Naive B cell (primary cell): ENCODE data around the gene HDAC8. TPM values are rescaled to one million over a fixed set of nuclear protein-coding genes. Genes with fewer than 3 reads are reported as not detected.

Experiments used
- ATAC-seq, 2 donors: fragments of 150-1000 bp; cut with Tn5 transposase; 2 replicates each; pipeline ENCODE4 v1.10.0; 2021; ENCODE audit warnings: low read depth in 2 of 2, mild to moderate bottlenecking in 2 of 2, moderate library complexity in 2 of 2
- DNase-seq: peaks from one replicate; pipeline ENCODE4 v3.0.0; 2022
- H3K27ac Mint-ChIP-seq, 6 donors: one replicate each; pipeline ENCODE4 v1.8.0; 2020 to 2022; ENCODE audit warnings: mild to moderate bottlenecking in 6 of 6, mixed read lengths in 6 of 6, moderate library complexity in 5 of 6, inconsistent platforms in 2 of 6
- H3K27me3 Mint-ChIP-seq, 3 donors: one replicate each; pipeline ENCODE4 v1.8.0; 2021 to 2022; ENCODE audit warnings: mixed read lengths in 3 of 3, mild to moderate bottlenecking in 1 of 3
- H3K36me3 Mint-ChIP-seq, 2 donors: one replicate each; pipeline ENCODE4 v1.8.0; 2020 to 2022; ENCODE audit warnings: mixed read lengths in 2 of 2, inconsistent platforms in 1 of 2, mild to moderate bottlenecking in 1 of 2
- H3K4me1 Mint-ChIP-seq, 3 donors: one replicate each; pipeline ENCODE4 v1.8.0; 2020 to 2022; ENCODE audit warnings: mixed read lengths in 3 of 3, inconsistent platforms in 1 of 3, mild to moderate bottlenecking in 1 of 3, moderate library complexity in 1 of 3
- H3K4me3 Mint-ChIP-seq, 8 donors: one replicate each; pipeline ENCODE4 v1.8.0; 2020 to 2022; ENCODE audit warnings: mild to moderate bottlenecking in 8 of 8, mixed read lengths in 8 of 8, moderate library complexity in 8 of 8, inconsistent platforms in 2 of 8
- H3K9me3 Mint-ChIP-seq, 7 donors: one replicate each; pipeline ENCODE4 v1.8.0; 2020 to 2022; ENCODE audit warnings: mixed read lengths in 7 of 7, mild to moderate bottlenecking in 5 of 7, inconsistent platforms in 2 of 7, moderate library complexity in 1 of 7
- polyA plus RNA-seq, 6 donors: library from polyadenylated mRNA; unstranded; fragments of 300-500 nt; fragmentation: Illumina TruSeq; gene quantifications; one replicate each; pipeline ENCODE4 v1.2.3, GENCODE V29; 2021; ENCODE audit warnings: low read depth in 6 of 6

Gene HDAC8
- polyA plus RNA-seq, 6 donors from 2014 or later: 15.9 to 32.6 (median 18.7) TPM

DNA sequence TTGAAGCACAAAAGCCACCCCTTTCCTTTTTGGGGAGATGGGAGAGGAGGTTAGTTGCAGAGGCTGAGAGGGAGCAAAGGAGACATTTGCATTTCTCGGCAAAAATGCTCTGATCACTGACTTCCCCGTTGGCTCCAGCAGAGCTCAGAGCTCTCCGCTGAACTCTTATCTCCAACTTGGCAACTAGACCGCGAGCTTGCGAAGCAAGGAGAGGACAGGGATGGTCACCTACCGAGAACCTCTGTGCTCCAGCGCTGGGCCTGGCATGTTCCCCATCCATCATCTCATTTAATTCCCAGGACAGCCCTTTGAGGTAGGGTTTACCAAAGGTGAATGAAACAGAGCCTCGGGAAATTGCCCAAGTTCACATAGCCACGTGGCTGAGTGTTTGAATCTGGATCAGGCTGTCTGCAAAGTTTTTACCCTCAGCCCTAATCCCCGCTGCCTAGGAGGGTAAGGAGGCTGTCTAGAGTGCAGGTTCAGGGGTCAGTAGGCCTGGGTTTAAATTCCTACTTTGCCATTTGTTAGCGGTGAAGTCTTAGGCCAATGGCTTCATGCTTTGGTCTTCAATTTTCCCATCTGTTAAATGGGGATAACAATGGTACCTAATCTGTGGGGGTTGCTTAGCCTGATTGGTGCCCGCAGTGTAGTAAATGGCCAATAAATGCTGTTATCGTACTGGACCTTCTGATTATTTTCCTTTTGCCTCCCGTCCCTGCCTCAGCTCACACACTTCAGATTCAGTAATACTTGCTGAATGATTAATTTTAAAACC is 263.2 kb downstream of the HDAC8 start:
- ATAC-seq (no peak), DNase-seq (no peak)
- H3K27me3 Mint-ChIP-seq: peaks cover 22 to 54% (median 31%) of the 10 kb centered on the region in 3 donors
- H3K4me1 Mint-ChIP-seq: peaks cover 26 to 39% (median 29%) of the 10 kb centered on the region in 3 donors
- peaks cover 0 to 2% (median 0%) of the 10 kb centered on the region in 7 donors for H3K9me3 Mint-ChIP-seq
- H3K27ac Mint-ChIP-seq: no peak overlapping the region
- H3K36me3 Mint-ChIP-seq: no peaks in the 10 kb centered on the region
- H3K4me3 Mint-ChIP-seq: peak overlapping the region; percentile 47 to 94 (median 86)

- peak overlapping the region; percentile 79 to 94 (median 86) for H3K4me3 Mint-ChIP-seq
- H3K27me3 Mint-ChIP-seq: peaks cover 26 to 51% (median 35%) of the 10 kb centered on the region in 3 donors
- H3K27ac Mint-ChIP-seq: peak overlapping the region in 1 of 6 donors; percentile 94
- DNase-seq: no peak
- peaks cover 0 to 2% (median 0%) of the 10 kb centered on the region in 7 donors for H3K9me3 Mint-ChIP-seq
- H3K36me3 Mint-ChIP-seq: no peaks in the 10 kb centered on the region
- ATAC-seq: peak; percentile 12 to 32
- peaks cover 27 to 42% (median 33%) of the 10 kb centered on the region in 3 donors for H3K4me1 Mint-ChIP-seq
Measured at GRCh38 chrX:72308566-72309296, 263.9 kb downstream of the HDAC8 start.

GRCh38 chrX:72308209-72308565 is 264.5 kb downstream of the HDAC8 start:
- Mint-ChIP-seq H3K27me3 (peaks cover 26 to 50% (median 41%) of the 10 kb centered on the region in 3 donors), H3K9me3 (peaks cover 0 to 2% (median 0%) of the 10 kb centered on the region in 7 donors), H3K36me3 (no peaks in the 10 kb centered on the region), H3K4me1 (peaks cover 27 to 42% (median 33%) of the 10 kb centered on the region in 3 donors), H3K27ac (peak overlapping the region in 1 of 6 donors; percentile 94), H3K4me3 (peak overlapping the region; percentile 79 to 94 (median 86))
- DNase-seq (no peak), ATAC-seq (no peak)

DNA sequence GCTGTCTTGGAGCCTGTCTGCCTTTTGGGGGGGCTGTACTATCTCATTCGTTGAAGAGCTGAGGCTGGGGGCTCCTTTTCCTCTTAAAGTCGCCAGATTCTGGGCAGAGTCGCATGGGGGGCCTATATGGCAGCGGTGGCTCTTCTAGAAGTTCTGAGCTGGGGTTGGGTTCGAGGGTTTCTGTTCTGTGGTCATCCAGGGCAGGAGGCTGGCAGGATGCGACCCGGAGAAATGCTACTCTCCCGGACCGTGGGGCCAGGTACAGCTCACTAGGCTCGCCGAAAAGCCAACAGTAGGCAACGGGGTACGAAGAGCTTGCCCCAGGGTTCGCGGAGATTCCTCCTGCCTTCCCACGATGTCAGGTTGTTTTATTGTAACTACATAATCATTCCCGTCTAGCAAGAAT is 265.0 kb downstream of the HDAC8 start:
- peaks cover 27 to 42% (median 33%) of the 10 kb centered on the region in 3 donors for H3K4me1 Mint-ChIP-seq
- no peak for DNase-seq
- H3K27ac Mint-ChIP-seq: peak overlapping the region in 2 of 6 donors; percentile 72 to 80
- H3K36me3 Mint-ChIP-seq: peaks cover 0 to 2% of the 10 kb centered on the region in 2 donors
- peaks cover 0 to 2% (median 0%) of the 10 kb centered on the region in 7 donors for H3K9me3 Mint-ChIP-seq
- ATAC-seq: no peak
- peak overlapping the region; percentile 85 to 94 (median 93) for H3K4me3 Mint-ChIP-seq
- peaks cover 29 to 50% (median 45%) of the 10 kb centered on the region in 3 donors for H3K27me3 Mint-ChIP-seq

DNA sequence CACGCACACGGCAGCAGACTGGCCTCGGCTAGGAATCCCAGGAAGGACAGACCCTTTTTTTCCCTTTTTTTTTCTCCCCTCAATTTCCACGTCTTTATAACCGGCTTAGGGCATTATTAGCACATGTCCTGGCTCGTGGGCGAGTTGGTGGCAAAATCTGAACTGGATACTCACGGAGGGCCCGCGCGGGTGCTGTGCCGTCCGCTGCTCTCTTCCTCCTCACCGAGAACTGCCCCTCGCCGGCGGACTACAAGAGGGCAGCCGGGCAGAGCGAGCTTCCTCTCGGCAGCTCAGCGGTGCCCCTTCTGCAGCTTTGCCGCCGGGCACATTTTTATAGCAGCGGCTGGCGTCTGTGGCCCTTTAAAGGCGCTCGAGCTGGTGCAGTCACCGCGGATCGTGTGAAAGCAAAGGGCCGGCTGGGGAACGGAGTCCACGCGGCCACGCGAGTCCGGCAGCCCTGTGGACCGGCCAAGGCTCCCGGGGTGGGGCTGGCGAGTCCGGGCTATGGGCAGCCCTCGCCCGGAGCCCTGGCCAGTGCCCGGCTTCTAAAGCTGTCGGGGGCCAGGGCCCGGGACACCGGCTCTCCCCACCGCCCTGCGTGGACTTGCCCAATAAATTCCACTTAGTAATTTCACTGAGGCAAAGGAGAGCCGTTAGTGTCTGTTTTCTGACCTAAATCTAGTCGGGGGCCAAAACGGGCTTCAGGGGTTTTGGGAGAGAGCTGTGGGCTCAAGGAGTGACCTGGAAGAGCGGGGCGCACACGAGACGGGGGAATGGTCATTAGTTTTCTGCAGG is 265.6 kb downstream of the HDAC8 start:
- Mint-ChIP-seq H3K9me3 (peaks cover 0 to 2% (median 0%) of the 10 kb centered on the region in 7 donors), H3K27ac (peak overlapping the region in 1 of 6 donors; percentile 80), H3K27me3 (peaks cover 34 to 50% (median 46%) of the 10 kb centered on the region in 3 donors), H3K36me3 (peaks cover 0 to 7% of the 10 kb centered on the region in 2 donors), H3K4me1 (peaks cover 27 to 42% (median 33%) of the 10 kb centered on the region in 3 donors), H3K4me3 (peak overlapping the region; percentile 85 to 94 (median 94))
- peak; percentile 61 to 62 for ATAC-seq
- no peak for DNase-seq

DNA sequence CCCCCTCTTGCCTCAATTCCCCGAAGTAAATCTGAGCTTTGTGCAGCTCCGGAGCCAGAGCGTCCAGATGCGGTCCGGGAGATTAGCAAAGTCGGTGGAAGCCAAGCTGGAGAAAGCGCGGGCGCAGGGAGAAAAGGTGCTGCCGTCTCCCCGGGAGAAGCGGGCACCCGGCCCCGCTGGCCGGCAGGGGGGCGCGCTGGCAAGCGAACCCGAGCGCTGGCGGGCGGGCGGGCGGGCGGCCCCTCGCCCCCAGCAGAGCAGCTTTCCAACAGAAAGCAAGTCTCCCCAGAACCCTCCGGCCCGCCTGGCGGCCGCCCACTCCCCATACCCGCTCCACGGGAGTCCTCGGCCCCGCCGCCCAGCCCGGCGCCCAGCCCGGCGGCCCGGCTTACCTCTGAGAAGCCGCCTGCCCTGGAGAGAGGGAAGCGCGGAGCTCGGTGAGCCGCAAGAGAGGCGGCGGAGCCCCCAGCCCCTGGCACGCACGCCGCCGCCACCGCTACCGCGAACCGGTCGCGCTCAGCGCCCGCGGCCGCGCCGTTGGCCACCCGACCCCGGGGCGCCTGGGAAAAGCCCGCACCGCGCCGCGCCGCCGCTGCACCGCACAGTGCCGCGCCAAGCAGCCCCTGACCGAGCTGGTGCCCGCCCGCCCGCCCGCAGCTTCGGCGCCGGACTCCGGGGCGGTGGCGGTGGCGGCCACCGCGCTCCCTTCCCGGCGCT is 266.4 kb downstream of the HDAC8 start:
- peak; percentile 11 to 23 for ATAC-seq
- H3K27me3 Mint-ChIP-seq: peaks cover 39 to 56% (median 54%) of the 10 kb centered on the region in 3 donors
- H3K36me3 Mint-ChIP-seq: peaks cover 0 to 7% of the 10 kb centered on the region in 2 donors

GRCh38 chrX:72305286-72306084 is 267.2 kb downstream of the HDAC8 start, which contains the start of gene CITED1:
TSS of gene CITED1 (minus strand) at chrX:72305914. CDS start at chrX:72302869, 3,045 bp downstream.
- H3K4me1 Mint-ChIP-seq: peaks cover 27 to 42% (median 33%) of the 10 kb centered on the region in 3 donors
- ATAC-seq: peak; percentile 18 to 23
- peak within 1 kb of the TSS in 3 of 6 donors; percentile 22 to 88 (median 80) for H3K27ac Mint-ChIP-seq
- peak within 1 kb of the TSS; percentile 85 to 94 (median 94) for H3K4me3 Mint-ChIP-seq
- H3K9me3 Mint-ChIP-seq: peaks cover 0 to 2% (median 0%) of the 10 kb centered on the region in 7 donors
- H3K27me3 Mint-ChIP-seq: peaks cover 45 to 63% (median 61%) of the 10 kb centered on the region in 3 donors
- no peak for DNase-seq
- H3K36me3 Mint-ChIP-seq: peaks cover 0 to 7% of the 10 kb centered on the region in 2 donors

More for the DNA sequence above, 266.4 kb downstream of the HDAC8 start:
- Mint-ChIP-seq H3K4me3 (peak overlapping the region; percentile 85 to 94 (median 92)), H3K9me3 (peaks cover 0 to 2% (median 0%) of the 10 kb centered on the region in 7 donors), H3K4me1 (peaks cover 27 to 42% (median 33%) of the 10 kb centered on the region in 3 donors), H3K27ac (peak overlapping the region in 1 of 6 donors; percentile 80)
- DNase-seq: no peak

- H3K4me1 Mint-ChIP-seq: peaks cover 27 to 42% (median 33%) of the 10 kb centered on the region in 3 donors
- no peak for ATAC-seq
- peak overlapping the region; percentile 49 to 94 (median 84) for H3K4me3 Mint-ChIP-seq
- H3K27ac Mint-ChIP-seq: no peak overlapping the region
- H3K9me3 Mint-ChIP-seq: peaks cover 0 to 2% (median 0%) of the 10 kb centered on the region in 7 donors
- H3K36me3 Mint-ChIP-seq: peaks cover 0 to 7% of the 10 kb centered on the region in 2 donors
- peaks cover 51 to 69% (median 66%) of the 10 kb centered on the region in 3 donors for H3K27me3 Mint-ChIP-seq
- DNase-seq: no peak
Measured at GRCh38 chrX:72304877-72305276, 267.8 kb downstream of the HDAC8 start.

DNA sequence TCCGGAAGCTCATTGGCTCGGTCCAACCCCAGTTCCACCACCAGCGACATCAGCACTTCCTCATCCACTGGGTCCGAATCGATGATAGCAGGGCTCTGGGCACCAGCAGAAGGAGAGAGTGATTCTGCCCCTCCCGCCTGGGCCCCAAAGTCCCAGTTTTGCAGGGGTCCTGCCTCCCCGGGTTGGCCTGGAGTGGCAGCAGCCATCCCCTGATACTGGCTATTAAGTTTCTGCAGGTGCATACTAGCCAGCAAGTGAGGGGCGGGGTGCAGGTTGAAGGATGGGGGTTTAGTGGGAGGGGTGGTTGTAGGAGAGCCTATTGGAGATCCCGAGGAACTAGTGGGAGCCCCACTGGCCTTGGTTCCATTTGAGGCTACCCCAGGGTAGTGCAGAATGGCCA is 270.9 kb downstream of the HDAC8 start:
- ATAC-seq (no peak), DNase-seq (no peak)
- H3K36me3 Mint-ChIP-seq: peaks cover 0 to 7% of the 10 kb centered on the region in 2 donors
- peaks cover 14 to 17% (median 15%) of the 10 kb centered on the region in 3 donors for H3K4me1 Mint-ChIP-seq
- no peak overlapping the region for H3K27ac Mint-ChIP-seq
- peaks cover 0 to 2% (median 0%) of the 10 kb centered on the region in 7 donors for H3K9me3 Mint-ChIP-seq
- peaks cover 43 to 77% (median 71%) of the 10 kb centered on the region in 3 donors for H3K27me3 Mint-ChIP-seq
- H3K4me3 Mint-ChIP-seq: no peak overlapping the region

DNA sequence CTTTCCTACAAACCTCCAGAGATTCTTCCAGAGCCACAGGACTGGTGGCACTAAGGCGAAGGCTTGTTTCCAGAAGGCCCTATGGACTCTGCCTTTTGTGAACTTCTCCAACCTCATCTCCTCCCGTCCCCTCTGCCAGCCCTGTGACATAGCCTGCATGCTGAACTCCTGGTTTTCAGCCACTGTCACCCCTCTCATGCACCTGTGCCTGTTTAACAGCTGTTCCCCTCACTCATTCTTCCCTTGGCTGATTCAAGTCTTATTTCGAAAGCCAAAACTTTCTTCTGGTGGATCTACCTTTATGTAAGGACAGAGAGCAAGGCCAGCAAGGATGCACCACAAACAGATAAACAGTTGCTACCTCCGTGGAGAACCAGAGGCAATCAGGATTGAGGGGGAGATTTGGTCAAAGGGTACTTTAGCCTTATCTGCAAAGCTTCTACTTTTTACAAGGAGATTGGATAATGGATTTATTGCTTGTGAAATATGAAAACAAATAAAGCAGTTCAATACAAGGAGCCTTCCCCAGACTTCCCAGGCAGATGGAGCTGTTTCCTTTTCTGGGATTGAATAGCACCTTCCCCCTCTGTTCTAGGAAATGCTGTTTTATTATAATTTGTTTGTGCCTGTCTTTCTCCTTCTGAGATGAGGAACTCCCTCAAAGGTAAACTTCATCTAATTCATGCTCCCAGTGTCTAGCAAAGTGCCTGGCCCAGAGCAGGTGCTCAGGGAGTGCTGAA is 272.6 kb downstream of the HDAC8 start:
- ATAC-seq (no peak), DNase-seq (no peak)
- Mint-ChIP-seq H3K4me1 (peaks cover 8 to 14% (median 9%) of the 10 kb centered on the region in 3 donors), H3K27me3 (peaks cover 42 to 88% (median 81%) of the 10 kb centered on the region in 3 donors), H3K4me3 (no peak overlapping the region), H3K36me3 (peaks cover 0 to 7% of the 10 kb centered on the region in 2 donors), H3K27ac (peak overlapping the region in 1 of 6 donors; percentile 64), H3K9me3 (peaks cover 0 to 2% (median 0%) of the 10 kb centered on the region in 7 donors)
